Right hindlimb (tissue), 1 donor: ENCODE measurements around the gene EIF4G3.
"Not testable (repeated sequence)": the region's sequence is repeated elsewhere in the genome, so short reads cannot be mapped to it uniquely, and the experiment has no call there.

Source experiments
- DNase-seq: peaks from one replicate; pipeline ENCODE4 v3.0.0-alpha.2; 2018

Gene EIF4G3

DNA sequence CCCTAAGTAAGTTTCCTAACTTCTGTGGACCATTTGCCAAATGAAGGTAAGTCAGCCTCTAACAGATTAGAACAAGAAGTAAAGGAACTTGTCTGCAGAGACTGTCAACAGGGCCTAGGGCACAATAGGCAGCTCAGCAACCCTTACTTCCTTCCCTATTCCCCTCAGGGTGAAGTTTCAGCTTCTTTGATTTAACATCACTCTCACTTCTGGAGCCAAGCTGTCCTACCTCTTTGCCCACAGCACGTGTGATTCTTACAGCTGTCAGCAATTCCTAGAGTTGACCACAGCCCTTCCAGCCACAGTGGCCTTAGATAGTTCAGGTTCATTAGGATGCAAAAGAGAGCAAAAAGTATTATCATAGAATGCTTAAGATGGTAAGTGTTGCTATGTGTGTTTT, 7.6 kb upstream of the EIF4G3 start:
- DNase-seq = no peak

GRCh38 chr1:21182181-21182731, 5.6 kb upstream of the EIF4G3 start:
- DNase-seq = no peak

DNA sequence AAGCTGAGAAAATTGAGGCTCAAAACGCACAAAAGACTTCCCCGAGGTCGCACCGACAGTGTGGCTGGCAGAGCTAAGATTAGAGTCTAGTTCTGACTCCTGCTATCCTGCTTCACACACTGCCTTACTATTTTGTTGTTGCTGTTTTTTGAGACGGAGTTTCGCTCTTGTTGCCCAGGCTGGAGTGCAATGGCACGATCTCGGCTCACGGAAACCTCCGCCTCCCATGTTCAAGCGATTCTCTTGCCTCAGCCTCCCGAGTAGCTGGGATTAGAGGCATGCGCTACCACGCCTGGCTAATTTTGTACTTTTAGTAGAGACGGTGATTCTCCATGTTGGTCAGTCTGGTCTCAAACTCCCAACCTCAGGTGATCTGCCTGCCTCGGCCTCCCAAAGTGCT, 1.6 kb upstream of the EIF4G3 start:
- DNase-seq = not testable (repeated sequence)

DNA sequence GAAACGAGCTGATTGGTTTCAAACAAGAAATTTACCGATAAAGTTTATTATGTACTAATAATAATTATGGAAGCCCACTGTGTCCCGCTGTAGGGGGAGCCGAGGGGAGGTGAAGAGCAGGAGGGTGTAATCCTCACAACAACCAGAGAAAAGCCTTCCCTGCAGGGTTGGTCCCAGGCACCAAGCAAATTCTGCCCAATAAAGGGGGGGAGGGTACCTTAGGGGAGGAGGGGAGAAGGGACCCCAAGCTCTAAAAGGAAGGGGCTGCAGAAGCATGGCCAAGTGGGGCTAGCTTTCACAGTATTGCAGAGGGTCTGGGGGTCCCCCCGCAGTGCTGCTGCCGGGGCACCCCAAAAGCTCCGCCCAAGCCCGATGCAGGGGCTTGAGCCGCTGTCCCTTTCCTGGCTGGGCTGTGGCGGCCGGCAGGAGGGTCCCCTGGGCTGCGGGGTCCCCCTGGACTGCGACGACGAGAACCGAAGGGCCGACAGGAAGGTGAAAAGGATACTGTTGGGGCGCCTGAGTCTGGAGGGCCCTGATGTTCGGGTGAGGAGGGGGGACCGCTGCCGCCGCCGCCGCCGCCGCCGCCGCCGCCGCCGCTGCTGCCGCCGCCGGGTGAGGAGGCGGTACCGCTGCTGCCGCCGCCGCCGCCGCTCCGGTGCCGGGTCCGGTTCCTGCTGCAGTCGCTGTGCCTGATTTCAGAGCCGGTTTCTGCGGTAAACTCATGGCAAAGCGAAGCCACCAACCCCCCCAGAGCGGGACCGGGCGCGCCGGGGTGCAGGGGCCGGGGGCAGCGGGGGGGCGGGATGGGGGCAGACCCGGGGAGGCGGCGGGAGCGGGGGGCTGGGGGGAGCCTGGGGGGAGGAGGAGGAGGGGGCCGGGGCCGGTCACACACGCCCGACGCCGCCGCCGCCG, 771 bp downstream of the EIF4G3 start:
- peak; percentile 46 for DNase-seq

DNA sequence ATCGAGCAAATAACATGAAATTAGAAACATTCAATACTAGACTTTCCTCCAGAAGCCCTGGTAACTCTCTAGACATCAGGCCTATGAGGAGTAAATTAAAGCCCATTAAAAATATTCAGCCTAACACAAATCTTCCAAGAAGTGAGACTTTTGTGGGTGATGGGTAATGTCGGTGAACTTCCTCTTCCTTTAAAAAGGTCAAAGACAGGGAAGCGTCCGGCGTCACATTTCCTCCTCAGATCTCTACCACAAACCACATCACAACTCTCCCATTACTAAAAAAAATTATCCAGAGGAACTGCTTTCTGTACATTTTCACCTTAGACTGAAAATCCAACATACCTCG, 1.4 kb downstream of the EIF4G3 start:
- DNase-seq = no peak

DNA sequence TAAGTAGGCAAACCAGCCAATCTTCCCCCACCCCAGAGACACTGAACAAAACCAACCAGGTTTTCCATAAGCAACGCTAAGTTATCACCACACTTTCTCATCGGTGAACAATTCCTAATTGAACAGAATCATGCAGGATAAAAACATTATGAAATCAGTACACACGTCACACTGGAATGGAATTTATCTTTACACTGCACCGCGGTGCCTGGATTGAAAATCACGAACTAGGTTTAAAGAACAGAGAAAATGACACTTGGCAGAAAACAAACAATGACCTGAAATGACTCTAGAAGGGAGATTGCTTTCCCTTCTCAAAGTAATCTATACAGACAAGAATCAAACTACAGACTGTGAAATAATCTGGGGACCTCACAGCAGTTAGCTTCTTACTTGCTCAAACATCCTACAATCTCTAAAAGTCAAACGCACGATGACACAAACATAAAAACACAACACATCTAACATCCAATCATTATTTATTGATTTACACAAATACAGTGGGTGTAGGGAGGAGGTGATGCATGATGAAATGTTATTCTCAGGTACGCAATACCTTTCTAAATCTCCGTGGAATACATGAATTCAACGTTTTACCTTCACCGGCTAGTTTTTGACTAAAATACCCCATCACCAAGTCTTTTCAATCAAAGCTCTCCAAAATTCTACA, 1.9 kb downstream of the EIF4G3 start:
- DNase-seq = no peak

GRCh38 chr1:21174230-21174629, 2.5 kb downstream of the EIF4G3 start:
- DNase-seq = no peak

GRCh38 chr1:21173096-21173495, 3.6 kb downstream of the EIF4G3 start:
- DNase-seq = not testable (repeated sequence)

- not testable (repeated sequence) for DNase-seq
These were observed 5.9 kb downstream of the EIF4G3 start for GRCh38 chr1:21170837-21171236.

GRCh38 chr1:21168444-21168843, 8.3 kb downstream of the EIF4G3 start:
- no peak for DNase-seq

- no peak for DNase-seq
These were observed 11.1 kb downstream of the EIF4G3 start for GRCh38 chr1:21165646-21166045.

- no peak for DNase-seq
These were observed 11.6 kb downstream of the EIF4G3 start for GRCh38 chr1:21165076-21165475.

DNA sequence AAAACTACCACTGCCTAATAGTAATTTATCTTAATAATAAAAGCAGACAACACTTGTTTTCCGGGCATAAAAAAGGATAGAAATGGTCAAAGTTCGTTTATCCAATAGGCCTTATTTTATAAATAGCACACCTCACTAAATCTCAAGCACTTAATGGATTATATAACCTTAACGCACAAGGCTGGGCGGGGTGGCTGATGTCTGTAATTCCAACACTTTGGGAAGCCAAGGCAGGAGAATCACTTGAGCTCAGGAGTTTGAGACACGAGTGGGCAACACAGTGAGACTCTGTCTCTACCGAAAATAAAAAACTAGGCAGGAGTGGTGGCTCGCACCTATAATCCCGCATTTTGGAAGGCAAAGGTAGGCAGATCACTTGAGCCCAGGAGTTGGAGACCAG, 12.4 kb downstream of the EIF4G3 start:
- no peak for DNase-seq

- no peak for DNase-seq
These were observed 13.8 kb downstream of the EIF4G3 start for GRCh38 chr1:21162740-21163464.

GRCh38 chr1:21161842-21162241, 14.9 kb downstream of the EIF4G3 start:
- DNase-seq = no peak

DNA sequence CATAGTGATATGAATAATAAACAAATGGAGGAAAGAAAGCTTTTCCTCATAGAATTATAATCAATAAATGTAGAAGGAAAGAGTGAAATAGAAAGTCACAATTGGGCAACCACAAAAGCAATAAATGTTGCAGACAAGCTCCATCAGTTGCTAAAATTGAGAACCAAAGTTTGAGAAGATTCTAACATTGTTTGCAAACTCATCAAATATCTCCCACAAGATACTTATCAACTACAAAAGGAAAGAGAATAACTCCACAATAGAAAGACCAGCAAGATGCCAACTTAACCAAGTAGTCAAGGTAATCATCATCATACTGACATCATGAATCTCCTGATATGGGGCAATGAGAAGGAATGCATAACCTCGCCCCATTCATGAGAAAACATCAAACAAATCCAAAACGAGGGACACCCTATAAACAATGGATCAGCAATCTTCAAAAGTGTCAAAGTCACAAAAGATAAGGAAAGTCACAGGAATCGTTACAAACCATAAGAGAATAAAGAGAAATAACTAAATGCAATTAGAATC, 16.4 kb downstream of the EIF4G3 start:
- no peak for DNase-seq

DNA sequence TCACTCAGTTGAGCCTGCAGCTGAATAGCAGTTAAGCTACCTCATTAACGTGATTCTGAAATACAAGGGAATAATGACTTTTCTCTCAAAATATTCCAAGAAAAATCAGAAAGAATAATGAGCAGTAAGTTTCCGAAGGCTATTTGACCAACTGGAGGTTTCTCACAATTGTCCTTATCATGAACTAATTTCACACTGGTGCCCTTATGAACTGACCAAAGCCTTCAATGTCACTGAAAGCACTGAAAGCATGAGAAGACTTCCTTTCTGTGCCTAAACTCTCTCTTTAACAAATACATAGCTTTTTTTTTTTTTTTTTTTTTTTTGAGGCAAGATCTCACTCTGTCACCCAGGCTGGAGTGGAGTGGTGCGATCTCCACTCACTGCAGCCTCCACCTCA, 18.8 kb downstream of the EIF4G3 start:
- no peak for DNase-seq

DNA sequence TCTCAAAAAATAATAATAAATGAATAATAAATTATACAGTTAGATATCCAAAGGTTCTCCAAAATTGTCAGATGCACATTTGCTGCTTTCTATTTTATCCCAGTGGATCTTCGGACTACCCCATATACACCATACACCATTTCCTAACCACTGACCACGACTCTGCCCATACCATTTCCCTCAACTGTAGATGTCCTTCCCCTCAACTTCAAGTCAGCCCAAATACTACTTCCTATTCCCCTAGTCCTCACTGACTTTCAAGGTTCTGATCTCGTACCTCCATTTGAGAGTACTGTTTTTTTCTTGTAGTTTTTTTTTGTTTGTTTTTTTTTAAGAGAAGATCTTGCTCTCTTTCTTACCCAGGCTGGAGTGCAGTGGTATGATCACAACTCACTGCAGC, 19.6 kb downstream of the EIF4G3 start:
- no peak for DNase-seq

- DNase-seq = no peak
These were observed 20.7 kb downstream of the EIF4G3 start for GRCh38 chr1:21156019-21156418.

GRCh38 chr1:21154717-21155116, 22.0 kb downstream of the EIF4G3 start:
- no peak for DNase-seq

DNA sequence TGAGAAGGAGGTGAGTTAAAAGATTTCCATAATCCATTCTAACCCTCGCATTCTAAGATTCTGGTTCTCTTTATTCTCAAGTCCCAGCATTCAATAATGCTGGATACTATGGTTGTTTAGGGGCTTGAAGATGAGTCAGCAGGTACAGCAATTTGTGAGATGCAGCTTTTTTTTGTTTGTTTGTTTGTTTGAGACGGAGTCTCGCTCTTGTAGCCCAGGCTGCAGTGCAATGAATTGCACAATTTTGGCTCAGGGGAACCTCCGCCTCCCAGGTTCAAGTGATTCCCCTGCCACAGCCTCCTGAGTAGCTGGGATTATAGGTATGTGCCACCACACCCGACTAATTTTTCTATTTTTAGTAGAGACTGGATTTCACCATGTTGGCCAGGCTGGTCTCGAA, 23.3 kb downstream of the EIF4G3 start:
- no peak for DNase-seq

- peak; percentile 35 for DNase-seq
These were observed 24.1 kb downstream of the EIF4G3 start for GRCh38 chr1:21152423-21153100.
